Sigmoid colon (tissue), 7 donors: ENCODE data around the gene TGFBR2. TPM values are rescaled to one million over a fixed set of nuclear protein-coding genes. Genes with fewer than 3 reads are reported as not detected.

Experiments
- DNase-seq: peaks from one replicate; pipeline ENCODE4 v3.0.0-alpha.2; 2019
- H3K27ac ChIP-seq, 4 donors: fragments of 200-600 bp; sonication (generic); one replicate each; pipeline ENCODE4 v1.5.1; 2016 to 2019; ENCODE audit warnings: mild to moderate bottlenecking in 1 of 4
- H3K27me3 ChIP-seq, 3 donors: fragments of 200-600 bp; sonication (generic); one replicate each; pipeline ENCODE4 v1.5.1; 2019; ENCODE audit warnings: mild to moderate bottlenecking in 1 of 3
- H3K36me3 ChIP-seq, 4 donors: fragments of 200-600 bp; sonication (generic); one replicate each; pipeline ENCODE4 v1.5.1; 2016 to 2019
- H3K4me1 ChIP-seq, 4 donors: fragments of 200-600 bp; sonication (generic); one replicate each; pipeline ENCODE4 v1.5.1; 2017 to 2019
- H3K4me3 ChIP-seq, 4 donors: fragments of 200-600 bp; sonication (generic); one replicate each; pipeline ENCODE4 v1.5.1; 2017 to 2019; ENCODE audit warnings: mild to moderate bottlenecking in 2 of 4, moderate library complexity in 1 of 4
- H3K9me3 ChIP-seq, 4 donors: fragments of 200-600 bp in 3 of 4; sonication (generic) in 3 of 4; one replicate each; pipeline versions ENCODE4 v1.5.1 to v1.6.1; 2013 to 2019
- CTCF ChIP-seq, 4 experiments: fragments of 450-650 bp in 3 of 4; fragments of 200-600 bp in 1 of 4; IDR thresholded peaks; one replicate each; pipeline ENCODE4 v1.5.1; 2016 to 2019; ENCODE audit warnings: antibody characterized with exemption in 4 of 4, mild to moderate bottlenecking in 3 of 4, moderate library complexity in 2 of 4
- EP300 ChIP-seq, 4 donors: sonication (generic); formaldehyde crosslinking; IDR thresholded peaks; one replicate each; pipeline ENCODE4 v1.6.1; 2017; ENCODE audit warnings: antibody characterized with exemption in 4 of 4
- POLR2A ChIP-seq, 2 donors: fragments of 450-650 bp; IDR thresholded peaks; one replicate each; pipeline ENCODE4 v1.6.1; 2016; ENCODE audit warnings: antibody characterized with exemption in 2 of 2, mild to moderate bottlenecking in 2 of 2, moderate library complexity in 2 of 2
- POLR2AphosphoS5 ChIP-seq, 4 donors: sonication (generic); formaldehyde crosslinking; IDR thresholded peaks; one replicate each; pipeline ENCODE4 v1.6.1; 2017; ENCODE audit warnings: antibody characterized with exemption in 4 of 4
- WGBS, 2 donors: extraction: QIAGEN DNeasy Blood & Tissue Kit; methylation state at CpG; one replicate each; pipeline ENCODE4 v1.1.7; 2013; 5-methylcytosine and 5-hydroxymethylcytosine counted together
- intact Hi-C: fragments of 100-400 bp; cut with DNase I; formaldehyde crosslinking; loops from one replicate; pipeline ENCODE4 v1.15.1; 2023
- polyA plus RNA-seq, 3 donors: library from polyadenylated mRNA; stranded (reverse); fragments of 200-250 nt; gene quantifications; one replicate each; pipeline ENCODE4 v1.2.3, GENCODE V29; 2013
- total RNA-seq, 4 donors: library from RNA; depleted of rRNA; stranded (reverse); fragments of >200 nt; gene quantifications; one replicate each; pipeline ENCODE4 v1.1.0, GENCODE V29; 2016
- donor health status: healthy with polysubstance abuse.
- donor health status: Bipolar disorder and iron deficiency.
- donor health status: healthy.

Gene TGFBR2
- total and polyA plus RNA-seq, 7 donors, result 9.9 to 243 (median 215) TPM

GRCh38 chr3:30576946-30577345, 29.5 kb upstream of the TGFBR2 start:
- DNase-seq, result no peak
- H3K27ac ChIP-seq, result no peak overlapping the region
- H3K4me3 ChIP-seq, result no peak overlapping the region
- H3K9me3 ChIP-seq, result no peaks in the 10 kb centered on the region
- no peak for TF ChIP-seq EP300 (IDR thresholded peaks at IDR 0.05)
- no peak for TF ChIP-seq CTCF (IDR thresholded peaks at IDR 0.05)
- no peak for TF ChIP-seq POLR2AphosphoS5 (IDR thresholded peaks at IDR 0.05)
- no peak for TF ChIP-seq POLR2A (IDR thresholded peaks at IDR 0.05)
- WGBS, 2 donors, result 71 to 82% methylated on average over 4 of the region's 4 CpGs
- H3K4me1 ChIP-seq, result peaks cover 0 to 22% (median 15%) of the 10 kb centered on the region in 4 donors
- intact Hi-C loops, result no loop called here
- H3K36me3 ChIP-seq, result no peaks in the 10 kb centered on the region
- no peaks in the 10 kb centered on the region for H3K27me3 ChIP-seq

- peaks cover 0 to 22% (median 15%) of the 10 kb centered on the region in 4 donors for H3K4me1 ChIP-seq
- DNase-seq, result no peak
- H3K27me3 ChIP-seq, result no peaks in the 10 kb centered on the region
- no peak overlapping the region for H3K4me3 ChIP-seq
- H3K27ac ChIP-seq, result peak overlapping the region in 2 of 4 donors; percentile 11 to 47
- TF ChIP-seq POLR2A (IDR thresholded peaks at IDR 0.05), result no peak
- TF ChIP-seq POLR2AphosphoS5 (IDR thresholded peaks at IDR 0.05), result no peak
- TF ChIP-seq EP300 (IDR thresholded peaks at IDR 0.05), result no peak
- no peak for TF ChIP-seq CTCF (IDR thresholded peaks at IDR 0.05)
- H3K36me3 ChIP-seq, result no peaks in the 10 kb centered on the region
- H3K9me3 ChIP-seq, result no peaks in the 10 kb centered on the region
- intact Hi-C loops, result no loop called here
Measured at GRCh38 chr3:30577788-30578187, 28.6 kb upstream of the TGFBR2 start.

DNA sequence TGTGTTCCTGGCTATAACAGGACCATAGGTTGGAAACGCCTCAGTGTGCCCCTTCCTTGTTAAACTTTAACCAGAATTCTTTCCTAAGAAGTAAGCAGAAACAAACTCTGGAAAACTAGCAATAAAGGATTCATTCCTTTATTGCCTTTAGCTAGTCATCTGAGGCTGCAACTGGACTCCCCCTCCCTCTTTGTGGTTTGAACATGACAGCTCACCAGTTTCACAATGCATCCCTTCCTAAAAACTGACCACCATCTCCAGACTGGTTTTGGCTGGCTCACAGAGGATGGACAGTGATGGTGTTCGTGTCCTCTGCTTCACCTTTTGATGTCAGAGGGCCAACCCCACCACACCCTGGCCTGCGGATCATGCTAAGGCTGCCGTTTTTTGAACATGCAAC, 27.9 kb upstream of the TGFBR2 start:
- no peak for TF ChIP-seq CTCF (IDR thresholded peaks at IDR 0.05)
- TF ChIP-seq POLR2AphosphoS5 (IDR thresholded peaks at IDR 0.05), result peak in 1 of 4 donors; percentile 56
- TF ChIP-seq POLR2A (IDR thresholded peaks at IDR 0.05), result no peak
- 15 to 71% methylated on average over 4 of the region's 4 CpGs for WGBS, 2 donors
- Histone ChIP-seq H3K36me3 (no peaks in the 10 kb centered on the region), H3K4me1 (peaks cover 0 to 22% (median 15%) of the 10 kb centered on the region in 4 donors), H3K27me3 (no peaks in the 10 kb centered on the region), H3K27ac (peak overlapping the region in 2 of 4 donors; percentile 11 to 47), H3K4me3 (no peak overlapping the region), H3K9me3 (no peaks in the 10 kb centered on the region)
- intact Hi-C loops, result no loop called here
- DNase-seq, result peak; percentile 77

- no peak overlapping the region for H3K4me3 ChIP-seq
- peaks cover 0 to 22% (median 15%) of the 10 kb centered on the region in 4 donors for H3K4me1 ChIP-seq
- H3K27me3 ChIP-seq, result no peaks in the 10 kb centered on the region
- 70 to 84% methylated on average over 4 of the region's 4 CpGs for WGBS, 2 donors
- H3K9me3 ChIP-seq, result no peaks in the 10 kb centered on the region
- intact Hi-C loops, result no loop called here
- no peak for DNase-seq
- no peaks in the 10 kb centered on the region for H3K36me3 ChIP-seq
- TF ChIP-seq CTCF (IDR thresholded peaks at IDR 0.05) (no peak), POLR2AphosphoS5 (IDR thresholded peaks at IDR 0.05) (peak in 1 of 4 donors; percentile 27), EP300 (IDR thresholded peaks at IDR 0.05) (no peak), POLR2A (IDR thresholded peaks at IDR 0.05) (no peak)
- H3K27ac ChIP-seq, result peak overlapping the region in 1 of 4 donors; percentile 23
Measured at GRCh38 chr3:30578986-30579579, 27.3 kb upstream of the TGFBR2 start.
